Measurements from ENCODE around the gene PSMA1.

GRCh38 chr11:14499178-14499559, 21.0 kb downstream of the PSMA1 start:
- TF ChIP-seq CTCF (IDR thresholded peaks at IDR 0.05) (no peak), REST (IDR thresholded peaks at IDR 0.05; ENCODE audit: insufficient read depth in 1 of 2, low read depth in 2 of 2, low read length in 1 of 2) (no peak), POLR2AphosphoS5 (IDR thresholded peaks at IDR 0.05; ENCODE audit: low read depth, low read length) (no peak), TCF7L2 (IDR thresholded peaks at IDR 0.05; ENCODE audit: low read depth, low read length) (no peak), SIN3A (IDR thresholded peaks at IDR 0.05; ENCODE audit: borderline replicate concordance, insufficient read depth, low read depth, low read length) (no peak)
